ENCODE results near the gene GLIPR1. TPM values are rescaled to one million over a fixed set of nuclear protein-coding genes. Genes with fewer than 3 reads are reported as not detected.

Gene GLIPR1
- 0.94 TPM for total RNA-seq

DNA sequence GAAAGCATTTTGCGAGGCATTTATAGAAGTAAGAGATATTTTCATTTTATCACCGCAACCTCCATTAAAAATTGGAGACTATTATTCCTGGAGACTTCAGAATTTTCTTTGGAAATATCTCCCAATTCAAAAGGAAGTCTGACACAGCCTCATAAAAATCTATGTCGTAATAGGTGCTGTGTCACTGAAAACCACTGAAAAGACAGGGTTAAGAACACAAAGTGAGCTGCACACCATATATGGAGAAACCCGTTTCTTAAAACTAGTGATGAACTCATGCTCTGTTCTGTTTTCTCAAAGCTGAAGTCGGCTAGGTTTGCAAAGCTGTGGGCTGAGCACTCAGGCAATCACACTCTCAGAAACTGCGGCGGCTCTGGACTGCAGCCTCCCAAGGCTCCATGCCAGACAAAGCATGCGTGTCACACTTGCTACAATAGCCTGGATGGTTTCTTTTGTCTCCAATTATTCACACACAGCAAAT lies at the start of gene GLIPR1:
Gene GLIPR1, plus strand, starts transcription at position 287 of the 481 bp plus-strand sequence. Its CDS starts 126 bp downstream, at position 413.

DNA sequence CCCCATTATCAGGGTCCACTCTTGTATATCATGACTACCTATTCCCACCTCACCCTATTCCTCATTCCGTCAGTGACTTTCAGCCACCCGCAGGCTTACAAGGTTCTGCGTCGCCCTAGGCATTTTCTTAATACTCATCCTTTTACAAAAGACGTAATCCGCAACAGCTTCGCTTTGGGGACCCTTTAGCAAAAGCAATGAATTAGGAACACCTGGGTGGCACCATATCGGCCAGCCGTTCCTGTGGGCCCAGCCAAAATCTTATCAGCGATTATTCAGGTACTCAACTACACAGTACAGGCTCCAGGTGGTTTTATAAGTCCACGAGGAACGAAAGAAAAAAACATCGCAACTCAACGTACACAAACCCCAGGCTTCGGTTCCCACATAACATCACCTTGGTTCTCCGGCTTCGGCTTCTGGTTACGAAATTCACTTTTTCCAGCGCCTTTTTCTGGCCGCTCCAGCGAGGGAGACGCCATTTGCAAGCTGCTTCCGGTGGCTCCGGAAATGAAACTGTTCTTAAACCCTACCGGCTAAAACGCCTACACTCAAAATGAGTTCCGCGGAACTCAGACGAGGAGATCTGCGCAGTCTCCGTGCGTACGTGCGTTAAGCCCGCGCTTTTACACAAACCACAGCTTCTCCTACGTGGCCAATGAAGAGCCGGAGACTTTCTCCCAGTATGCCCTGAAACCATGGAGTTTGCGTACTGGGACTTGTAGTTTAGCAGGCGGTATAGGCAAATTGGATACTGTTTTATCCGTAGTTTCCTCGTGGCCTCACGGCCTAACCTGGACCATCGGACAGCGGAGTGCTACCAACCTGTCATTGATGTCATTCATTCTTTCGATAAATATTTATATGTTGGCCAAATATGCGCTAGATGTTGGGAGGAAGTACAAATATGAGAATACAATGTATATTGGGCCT lies 30.8 kb downstream of the GLIPR1 start, which contains the start of gene KRR1:
Gene KRR1, minus strand, starts transcription at position 494 of the 933 bp plus-strand sequence. Its CDS starts 12 bp downstream, at position 482.

Other genes with a start within 250 kb of the GLIPR1 start
- gene CAPS2, start 150.4 kb upstream of the GLIPR1 start, total RNA-seq = 14.7 TPM
- not detected for gene GLIPR1L1, start 146.1 kb upstream of the GLIPR1 start, total RNA-seq
- 0.94 TPM for gene GLIPR1L2, start 89.7 kb upstream of the GLIPR1 start, total RNA-seq
- gene KRR1, start 30.9 kb downstream of the GLIPR1 start, total RNA-seq = 42.3 TPM

Data from parietal lobe (tissue), 1 donor.